ENCODE data around the gene KLF18. TPM values are rescaled to one million over a fixed set of nuclear protein-coding genes. Genes with fewer than 3 reads are reported as not detected.

The KLF18 gene
- total and polyA plus RNA-seq, 7 donors = not detected

GRCh38 chr1:44158871-44159270 lies 17.4 kb upstream of the KLF18 start:
- no peaks in the 10 kb centered on the region for H3K27me3 ChIP-seq (ENCODE audit: insufficient read depth in 3 of 3, low read length in 2 of 3)
- H3K4me1 ChIP-seq = no peaks in the 10 kb centered on the region
- no peak overlapping the region for H3K27ac ChIP-seq
- no peak overlapping the region for H3K4me3 ChIP-seq
- no peak for TF ChIP-seq CTCF (IDR thresholded peaks at IDR 0.05)
- ATAC-seq = no peak
- H3K36me3 ChIP-seq (ENCODE audit: insufficient read depth in 1 of 2, low read depth in 1 of 2) = no peaks in the 10 kb centered on the region
- H3K9me3 ChIP-seq = no peaks in the 10 kb centered on the region
- no peak for DNase-seq
- intact Hi-C loops (cut with DNase I) = no loop called here

GRCh38 chr1:44157903-44158302 lies 16.5 kb upstream of the KLF18 start:
- Histone ChIP-seq H3K27me3 (ENCODE audit: insufficient read depth in 3 of 3, low read length in 2 of 3) (peaks cover 0 to 1% (median 0%) of the 10 kb centered on the region in 3 donors), H3K4me1 (no peaks in the 10 kb centered on the region), H3K36me3 (ENCODE audit: insufficient read depth in 1 of 2, low read depth in 1 of 2) (no peaks in the 10 kb centered on the region), H3K9me3 (no peaks in the 10 kb centered on the region), H3K4me3 (no peak overlapping the region), H3K27ac (no peak overlapping the region)
- intact Hi-C loops (cut with DNase I) = no loop called here
- no peak for DNase-seq
- no peak for ATAC-seq
- TF ChIP-seq CTCF (IDR thresholded peaks at IDR 0.05) = no peak
- 90 to 93% (median 91%) methylated on average over 1 of the region's 1 CpG for WGBS, 3 donors

- no peak for ATAC-seq
- WGBS, 3 donors = 72 to 80% (median 72%) methylated on average over 3 of the region's 3 CpGs
- Histone ChIP-seq H3K36me3 (ENCODE audit: insufficient read depth in 1 of 2, low read depth in 1 of 2) (no peaks in the 10 kb centered on the region), H3K4me1 (no peaks in the 10 kb centered on the region), H3K4me3 (no peak overlapping the region), H3K27me3 (ENCODE audit: insufficient read depth in 3 of 3, low read length in 2 of 3) (peaks cover 0 to 17% (median 4%) of the 10 kb centered on the region in 3 donors), H3K27ac (no peak overlapping the region), H3K9me3 (no peaks in the 10 kb centered on the region)
- DNase-seq = no peak
- intact Hi-C loops (cut with DNase I) = no loop called here
- no peak for TF ChIP-seq CTCF (IDR thresholded peaks at IDR 0.05)
Measured at GRCh38 chr1:44154049-44154448, 12.6 kb upstream of the KLF18 start.

GRCh38 chr1:44152692-44153091 lies 11.3 kb upstream of the KLF18 start:
- DNase-seq (no peak), ATAC-seq (no peak)
- intact Hi-C loops (cut with DNase I) = no loop called here
- H3K4me3 ChIP-seq = no peak overlapping the region
- WGBS, 3 donors = 83 to 91% (median 85%) methylated on average over 1 of the region's 1 CpG
- no peak overlapping the region for H3K27ac ChIP-seq
- peaks cover 0 to 17% (median 4%) of the 10 kb centered on the region in 3 donors for H3K27me3 ChIP-seq (ENCODE audit: insufficient read depth in 3 of 3, low read length in 2 of 3)
- H3K36me3 ChIP-seq (ENCODE audit: insufficient read depth in 1 of 2, low read depth in 1 of 2) = no peaks in the 10 kb centered on the region
- H3K4me1 ChIP-seq = no peaks in the 10 kb centered on the region
- no peak for TF ChIP-seq CTCF (IDR thresholded peaks at IDR 0.05)
- H3K9me3 ChIP-seq = no peaks in the 10 kb centered on the region

GRCh38 chr1:44151808-44152207 lies 10.4 kb upstream of the KLF18 start:
- Histone ChIP-seq H3K27me3 (ENCODE audit: insufficient read depth in 3 of 3, low read length in 2 of 3) (peaks cover 0 to 17% (median 4%) of the 10 kb centered on the region in 3 donors), H3K27ac (no peak overlapping the region), H3K36me3 (ENCODE audit: insufficient read depth in 1 of 2, low read depth in 1 of 2) (no peaks in the 10 kb centered on the region), H3K4me3 (no peak overlapping the region), H3K9me3 (no peaks in the 10 kb centered on the region), H3K4me1 (no peaks in the 10 kb centered on the region)
- intact Hi-C loops (cut with DNase I) = no loop called here
- DNase-seq (no peak), ATAC-seq (no peak)
- TF ChIP-seq CTCF (IDR thresholded peaks at IDR 0.05) = no peak
- WGBS, 3 donors = 3 to 22% (median 4%) methylated on average over 1 of the region's 1 CpG

All from psoas muscle (tissue), 8 donors.